Inflammatory macrophage treated with lipopolysaccharide for 4 hours (primary cell): ENCODE results near the gene SORCS1.
"Not testable (repeated sequence)": the region's sequence is repeated elsewhere in the genome, so short reads cannot be mapped to it uniquely, and the experiment has no call there.

Source experiments
- DNase-seq: peaks from one replicate; pipeline ENCODE4 v3.0.0-alpha.2; 2020

SORCS1 gene

GRCh38 chr10:107037192-107038122, 127.0 kb downstream of the SORCS1 start:
- no peak for DNase-seq

GRCh38 chr10:107033799-107034422, 130.6 kb downstream of the SORCS1 start:
- DNase-seq, result no peak

GRCh38 chr10:107032700-107033401, 131.7 kb downstream of the SORCS1 start:
- DNase-seq, result no peak

GRCh38 chr10:107031931-107032699, 132.4 kb downstream of the SORCS1 start:
- peak; percentile 49 for DNase-seq

GRCh38 chr10:107028236-107028635, 136.3 kb downstream of the SORCS1 start:
- DNase-seq, result peak; percentile 68

GRCh38 chr10:107025676-107026075, 138.8 kb downstream of the SORCS1 start:
- DNase-seq, result no peak

GRCh38 chr10:107024033-107024432, 140.5 kb downstream of the SORCS1 start:
- not testable (repeated sequence) for DNase-seq

- no peak for DNase-seq
Measured at GRCh38 chr10:107022600-107023354, 141.7 kb downstream of the SORCS1 start.

- no peak for DNase-seq
Measured at GRCh38 chr10:107019154-107019553, 145.4 kb downstream of the SORCS1 start.

GRCh38 chr10:107013258-107014006, 151.1 kb downstream of the SORCS1 start:
- DNase-seq, result no peak

GRCh38 chr10:107011992-107012391, 152.5 kb downstream of the SORCS1 start:
- DNase-seq, result no peak

- peak; percentile 43 for DNase-seq
Measured at GRCh38 chr10:107011105-107011504, 153.4 kb downstream of the SORCS1 start.

- DNase-seq, result no peak
Measured at GRCh38 chr10:107010531-107010930, 154.0 kb downstream of the SORCS1 start.

GRCh38 chr10:107004362-107004761, 160.1 kb downstream of the SORCS1 start:
- no peak for DNase-seq

- DNase-seq, result no peak
Measured at GRCh38 chr10:107002068-107002467, 162.4 kb downstream of the SORCS1 start.

GRCh38 chr10:106999118-106999707, 165.3 kb downstream of the SORCS1 start:
- no peak for DNase-seq

GRCh38 chr10:106997721-106998120, 166.8 kb downstream of the SORCS1 start:
- DNase-seq, result peak; percentile 92

- peak; percentile 3 for DNase-seq
Measured at GRCh38 chr10:106996510-106996909, 168.0 kb downstream of the SORCS1 start.

- peak; percentile 82 for DNase-seq
Measured at GRCh38 chr10:106992055-106992454, 172.5 kb downstream of the SORCS1 start.

GRCh38 chr10:106991091-106991490, 173.4 kb downstream of the SORCS1 start:
- peak; percentile 82 for DNase-seq

GRCh38 chr10:106987362-106987761, 177.1 kb downstream of the SORCS1 start:
- DNase-seq, result no peak
